Caki2 (cell line): ENCODE results near the gene DLD. TPM values are rescaled to one million over a fixed set of nuclear protein-coding genes. Genes with fewer than 3 reads are reported as not detected.
"Not testable (repeated sequence)": the region's sequence is repeated elsewhere in the genome, so short reads cannot be mapped to it uniquely, and the experiment has no call there.

Experiments
- DNase-seq: peaks from one replicate; pipeline ENCODE4 v3.0.0-alpha.2; 2015; ENCODE audit warnings: low read depth
- in situ Hi-C: cut with HindIII; loops from 2 replicates; pipeline ENCODE4 v1.10.0; 2016; ENCODE audit warnings: low sequenced_read_pairs, low pct_unique_long_range_greater_than_20kb, mixed read lengths
- total RNA-seq: library from RNA; depleted of rRNA; stranded (reverse); fragments of >200 nt; shearing (Covaris generic); gene quantifications from 2 replicates; pipeline ENCODE4 v1.2.3, GENCODE V29; 2014; ENCODE audit warnings: low replicate concordance

The DLD gene
- total RNA-seq, 1 experiment from 2014 or later: 35.6 TPM

- in situ Hi-C loops: no loop called here
- DNase-seq: no peak
Measured at GRCh38 chr7:107867858-107868466, 23.0 kb upstream of the DLD start.

DNA sequence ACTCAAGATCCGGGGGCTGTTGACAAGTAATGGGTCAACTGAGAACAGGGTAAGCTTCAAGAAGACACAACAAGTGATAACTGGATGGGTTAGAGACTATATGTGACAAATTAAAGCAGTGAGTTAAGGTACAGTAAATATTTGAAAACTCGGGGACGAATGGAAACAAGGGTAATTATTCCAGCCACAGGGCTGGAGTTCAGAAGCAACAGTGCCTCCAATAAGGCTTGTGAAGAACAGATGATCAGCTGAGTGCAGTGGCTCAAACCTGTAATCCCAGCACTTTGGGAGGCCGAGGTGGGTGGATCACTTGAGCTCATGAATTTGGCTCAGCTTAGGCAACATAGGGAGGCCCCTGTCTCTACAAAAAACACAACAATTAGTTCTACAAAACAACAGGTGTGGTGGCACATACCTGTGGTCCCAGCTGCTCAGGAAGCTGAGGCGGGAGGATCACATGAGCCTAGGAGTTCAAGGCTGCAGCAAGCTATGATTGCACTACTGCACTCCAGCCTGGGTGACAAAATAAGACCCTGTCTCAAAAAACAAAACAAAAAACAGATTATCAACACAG, 20.5 kb upstream of the DLD start:
- in situ Hi-C loops: no loop called here
- DNase-seq: no peak

DNA sequence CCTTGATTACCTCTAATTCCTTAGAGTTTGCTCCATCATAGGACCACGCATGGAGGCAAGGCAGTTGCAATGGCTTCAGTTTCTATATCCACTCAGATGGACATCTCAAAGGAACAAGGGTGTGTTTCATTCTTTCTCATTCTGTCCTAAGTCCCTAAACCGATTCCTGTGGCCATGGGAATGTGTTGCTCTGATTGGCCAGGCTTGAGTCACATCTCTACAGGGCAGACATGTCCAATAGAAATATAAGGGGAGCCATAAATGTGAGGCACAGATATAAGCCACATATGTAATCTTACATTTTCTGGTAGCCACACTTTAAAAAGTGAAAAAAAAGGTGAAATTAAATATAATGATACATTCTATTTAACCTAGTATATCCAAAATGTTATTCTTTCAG, 16.9 kb upstream of the DLD start:
- DNase-seq: no peak
- in situ Hi-C loops: no loop called here

GRCh38 chr7:107874605-107875446, 16.2 kb upstream of the DLD start:
- in situ Hi-C loops: no loop called here
- DNase-seq: peak; percentile 40

- in situ Hi-C loops: no loop called here
- no peak for DNase-seq
Measured at GRCh38 chr7:107876916-107877315, 14.1 kb upstream of the DLD start.

DNA sequence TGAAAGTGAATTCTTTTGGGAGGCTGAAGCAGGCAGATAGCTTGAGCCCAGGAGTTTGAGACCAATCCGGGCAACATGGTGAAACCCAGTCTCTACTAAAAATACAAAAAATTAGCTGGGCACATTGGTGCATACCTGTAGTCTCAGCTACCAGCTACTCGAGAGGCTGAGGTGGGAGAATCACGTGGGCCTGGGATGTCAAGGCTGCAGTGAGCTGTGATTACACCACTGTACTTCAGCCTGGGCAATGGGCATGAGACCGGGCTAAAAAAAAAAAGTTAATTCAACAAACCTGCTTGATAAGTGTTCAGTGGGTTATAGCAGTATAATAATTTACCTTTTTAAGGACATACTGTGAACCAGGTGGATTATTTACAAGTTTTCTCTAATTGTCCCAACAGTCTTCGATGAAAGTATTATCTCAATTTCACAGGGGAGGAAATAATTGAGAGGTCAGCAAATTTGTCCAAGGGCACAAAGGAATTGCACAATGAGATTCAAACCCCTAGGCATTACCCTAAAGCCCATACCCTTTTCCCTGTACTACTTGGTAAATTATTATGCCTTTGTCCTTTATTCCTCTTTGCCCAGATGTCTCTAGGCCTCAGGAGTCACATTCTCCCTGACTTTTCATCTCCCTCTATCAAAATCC, 13.1 kb upstream of the DLD start:
- no peak for DNase-seq
- in situ Hi-C loops: no loop called here

- no peak for DNase-seq
- in situ Hi-C loops: no loop called here
Measured at GRCh38 chr7:107878636-107879035, 12.3 kb upstream of the DLD start.

DNA sequence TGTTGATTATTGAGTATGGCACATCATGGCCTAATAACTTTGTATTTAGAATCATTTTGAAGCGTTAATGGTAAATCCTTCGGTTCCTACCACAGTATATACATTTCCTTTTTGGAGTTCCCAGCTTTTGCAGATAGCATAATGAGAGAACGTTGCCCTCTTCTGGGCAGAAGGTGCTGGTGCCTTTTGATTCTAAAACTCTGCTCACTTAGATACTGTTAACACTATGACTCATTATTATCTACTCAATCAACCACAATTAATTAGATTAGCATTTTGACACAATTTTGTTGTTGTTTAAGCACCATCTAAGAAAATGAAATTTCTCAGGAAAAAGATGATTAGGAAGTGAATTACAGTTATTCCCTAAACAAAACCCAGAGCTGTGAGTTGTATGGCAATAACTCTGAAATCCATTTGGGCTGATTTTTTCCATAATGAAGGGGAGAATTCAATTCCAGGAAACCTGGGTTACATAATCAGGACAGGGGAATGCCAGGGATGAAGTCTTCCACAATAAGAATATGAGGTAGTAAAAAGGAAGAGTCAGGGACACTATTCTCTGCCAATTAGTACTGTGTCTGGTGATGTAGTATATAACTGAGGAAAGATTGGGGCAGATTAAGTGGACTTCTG, 11.5 kb upstream of the DLD start:
- in situ Hi-C loops: no loop called here
- peak; percentile 58 for DNase-seq

DNA sequence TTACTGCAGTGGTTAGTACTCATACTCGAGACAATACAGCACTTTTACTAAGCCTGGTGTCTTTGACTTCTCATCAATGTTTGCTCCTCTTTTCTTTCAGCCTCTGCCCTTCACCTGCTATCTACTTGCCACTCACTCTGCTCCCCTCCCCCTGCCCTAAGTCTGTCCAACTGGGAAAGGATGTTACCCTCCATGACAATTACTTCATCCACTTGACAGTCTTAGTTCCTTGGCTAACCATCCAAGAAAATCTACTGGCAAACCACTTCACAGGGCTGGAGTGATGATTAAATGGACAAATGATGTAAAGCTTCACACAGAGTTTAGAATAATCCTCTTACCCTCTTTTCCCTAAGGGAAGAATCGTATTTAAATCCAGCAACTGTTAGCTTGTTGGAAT, 8.2 kb upstream of the DLD start:
- in situ Hi-C loops: no loop called here
- no peak for DNase-seq

- no peak for DNase-seq
- in situ Hi-C loops: no loop called here
Measured at GRCh38 chr7:107884066-107884818, 6.7 kb upstream of the DLD start.

GRCh38 chr7:107887827-107888226, 3.2 kb upstream of the DLD start:
- not testable (repeated sequence) for DNase-seq

DNA sequence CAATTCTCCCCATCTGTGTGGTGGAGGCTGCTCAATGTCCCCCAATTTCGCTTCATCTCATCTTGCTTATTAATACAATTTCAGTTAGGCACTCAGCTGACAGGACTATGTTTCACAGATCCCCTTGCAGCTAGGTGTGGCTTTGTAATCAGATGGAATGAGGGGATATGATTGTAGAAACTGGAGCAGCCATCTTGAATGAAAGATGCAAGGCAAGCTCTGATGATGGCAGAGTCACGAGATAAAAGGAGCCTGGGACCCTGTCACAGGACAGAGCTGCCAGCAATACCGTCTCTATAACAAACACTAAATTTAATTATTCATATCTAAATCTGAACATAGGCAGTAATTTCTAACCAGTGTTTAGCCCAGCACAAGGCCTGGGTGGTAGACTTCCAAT, 991 bp upstream of the DLD start:
- in situ Hi-C loops: no loop called here
- DNase-seq: no peak

More at GRCh38 chr7:107887827-107888226, 3.2 kb upstream of the DLD start:
- in situ Hi-C loops: not testable (repeated sequence)

- no peak for DNase-seq
- in situ Hi-C loops: no loop called here
Measured at GRCh38 chr7:107890493-107890961, 456 bp upstream of the DLD start.

- in situ Hi-C loops: no loop called here
- DNase-seq: peak; percentile 37
Measured at GRCh38 chr7:107891636-107892366, 818 bp downstream of the DLD start.

DNA sequence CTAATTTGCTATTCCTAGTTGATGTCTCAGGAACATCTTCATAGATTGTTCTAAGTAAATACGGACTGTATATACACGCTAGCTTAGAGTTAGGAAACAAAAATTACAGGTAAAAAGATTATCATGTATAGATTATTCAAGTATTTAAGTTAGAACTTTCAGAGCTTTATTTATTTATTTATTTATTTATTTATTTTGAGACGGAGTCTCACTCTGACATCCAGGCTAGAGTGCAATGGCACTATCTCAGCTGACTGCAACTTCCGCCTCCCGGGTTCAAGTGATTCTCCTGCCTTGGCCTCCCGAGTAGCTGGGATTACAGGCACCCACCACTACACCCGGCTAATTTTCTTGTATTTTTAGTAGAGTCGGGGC, 1.4 kb downstream of the DLD start:
- in situ Hi-C loops, DNase-seq: not testable (repeated sequence)

GRCh38 chr7:107898997-107899594, 8.1 kb downstream of the DLD start:
- no peak for DNase-seq
- in situ Hi-C loops: no loop called here

DNA sequence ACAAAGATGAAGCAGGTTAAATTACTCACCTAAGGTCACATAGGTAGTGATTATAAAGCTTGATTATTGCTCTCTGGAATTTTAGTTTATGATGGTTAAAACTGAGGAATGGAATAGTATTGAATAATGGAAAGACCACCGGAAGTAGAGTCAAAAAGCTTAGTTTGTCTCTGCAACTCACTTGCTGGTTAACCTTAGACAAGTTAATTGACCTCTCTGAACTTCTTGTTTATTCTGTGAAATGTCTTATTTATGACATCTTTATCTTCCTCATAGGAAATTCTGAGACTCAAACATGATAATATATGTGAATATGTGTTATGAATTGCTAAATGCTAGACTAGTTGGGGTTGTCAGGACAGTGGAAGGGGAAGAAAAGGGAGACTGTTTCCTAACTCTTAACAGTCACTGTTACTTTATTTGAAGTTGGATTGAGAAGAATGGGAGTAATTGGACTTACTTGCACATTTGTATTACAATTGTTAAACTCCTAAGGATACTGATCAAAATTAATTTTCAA, 9.6 kb downstream of the DLD start:
- DNase-seq: no peak
- in situ Hi-C loops: no loop called here
